HG02759 (cell line): ENCODE data around the gene CLCN6.

Experiments used
- ATAC-seq: cut with Tn5 transposase; IDR thresholded peaks from one replicate; pipeline ENCODE4 v1.9.1; 2021; ENCODE audit warnings: mild to moderate bottlenecking, moderate library complexity; ENCODE audit not compliant: unreplicated experiment

CLCN6 gene

GRCh38 chr1:11823366-11824137 lies 17.6 kb downstream of the CLCN6 start:
- ATAC-seq = no peak

GRCh38 chr1:11825131-11825530 lies 19.1 kb downstream of the CLCN6 start:
- ATAC-seq = no peak

GRCh38 chr1:11826946-11827345 lies 21.0 kb downstream of the CLCN6 start:
- no peak for ATAC-seq

- ATAC-seq = no peak
These were observed 22.5 kb downstream of the CLCN6 start for GRCh38 chr1:11828511-11828910.

GRCh38 chr1:11831945-11832725 lies 26.1 kb downstream of the CLCN6 start:
- ATAC-seq = no peak

GRCh38 chr1:11833497-11833896 lies 27.5 kb downstream of the CLCN6 start:
- no peak for ATAC-seq

- ATAC-seq = no peak
These were observed 27.9 kb downstream of the CLCN6 start for GRCh38 chr1:11833900-11834299.

GRCh38 chr1:11835441-11836225 lies 29.6 kb downstream of the CLCN6 start:
- no peak for ATAC-seq

GRCh38 chr1:11836955-11837766 lies 31.2 kb downstream of the CLCN6 start:
- no peak for ATAC-seq

GRCh38 chr1:11837767-11838348 lies 31.9 kb downstream of the CLCN6 start:
- ATAC-seq = no peak

- ATAC-seq = no peak
These were observed 32.6 kb downstream of the CLCN6 start for GRCh38 chr1:11838349-11839272.

GRCh38 chr1:11839727-11840705 lies 34.0 kb downstream of the CLCN6 start:
- no peak for ATAC-seq

GRCh38 chr1:11841245-11842153 lies 35.5 kb downstream of the CLCN6 start:
- ATAC-seq = peak; percentile 4

- ATAC-seq = peak; percentile 49
These were observed 36.4 kb downstream of the CLCN6 start for GRCh38 chr1:11842154-11843041.

GRCh38 chr1:11845641-11846335 lies 39.8 kb downstream of the CLCN6 start:
- no peak for ATAC-seq
